GM13976 (cell line): ENCODE data around the gene CASP8.

ENCODE experiments used
- DNase-seq: peaks from one replicate; pipeline ENCODE4 v3.0.0; 2012; ENCODE audit warnings: low spot score
- CTCF ChIP-seq: IDR thresholded peaks from 2 replicates; pipeline ENCODE4 v1.5.1; 2012; ENCODE audit warnings: borderline replicate concordance, mild to moderate bottlenecking; ENCODE audit not compliant: insufficient read depth; ENCODE audit errors: extremely low read depth, missing control alignments, control extremely low read depth
- in situ Hi-C: fragments of 300-500 bp; cut with MboI; formaldehyde crosslinking; loops from one replicate; pipeline ENCODE4 v1.12.0; 2022; ENCODE audit warnings: low sequenced_read_pairs, mixed read lengths, inconsistent platforms; ENCODE audit not compliant: unreplicated experiment

CASP8 gene

GRCh38 chr2:201242571-201243277 is 17.6 kb upstream of the CASP8 start:
- in situ Hi-C loops, result no loop called here
- DNase-seq, result no peak
- TF ChIP-seq CTCF, result no peak

DNA sequence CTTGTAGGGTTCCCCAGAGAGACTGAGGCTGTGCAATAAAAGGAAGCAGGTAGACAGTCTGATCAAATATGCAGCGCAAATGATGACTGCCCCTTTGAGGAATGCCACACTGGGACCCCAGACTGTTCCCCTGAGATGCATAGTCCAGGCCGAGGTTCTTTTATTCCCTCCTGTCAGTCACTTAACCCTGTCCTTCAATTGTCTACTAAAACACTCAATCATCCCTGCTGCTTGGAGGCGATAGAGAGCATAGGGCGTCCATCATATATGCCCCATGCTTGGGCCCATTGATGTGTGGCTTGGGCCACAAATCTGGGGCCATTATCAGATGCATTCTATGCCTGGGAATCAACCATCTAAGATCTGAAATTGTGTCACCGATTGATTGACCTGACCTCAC is 15.5 kb upstream of the CASP8 start:
- no peak for TF ChIP-seq CTCF
- no peak for DNase-seq
- in situ Hi-C loops, result no loop called here

DNA sequence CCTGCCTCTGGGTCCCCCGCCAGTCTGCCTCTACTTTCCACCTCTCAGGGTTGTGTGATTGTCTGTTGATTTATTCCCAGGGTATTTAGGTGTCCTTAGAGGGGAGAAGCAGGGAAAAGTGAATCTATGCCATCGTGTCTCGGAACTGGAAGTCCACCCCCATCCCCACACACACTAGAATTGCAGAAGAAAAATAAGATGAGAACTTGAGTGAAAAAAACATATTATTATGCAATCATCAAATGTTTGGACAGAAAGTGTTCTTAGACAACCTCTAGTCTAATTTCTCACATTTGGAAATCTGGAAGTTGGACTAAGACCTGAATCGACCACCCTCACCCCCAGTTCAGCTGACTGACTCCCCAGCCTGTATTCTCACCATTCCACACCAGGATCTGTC is 14.1 kb upstream of the CASP8 start:
- no peak for DNase-seq
- no peak for TF ChIP-seq CTCF
- in situ Hi-C loops, result no loop called here

- no peak for DNase-seq
- TF ChIP-seq CTCF, result no peak
- in situ Hi-C loops, result no loop called here
These were observed 12.0 kb upstream of the CASP8 start for GRCh38 chr2:201248288-201248844.

DNA sequence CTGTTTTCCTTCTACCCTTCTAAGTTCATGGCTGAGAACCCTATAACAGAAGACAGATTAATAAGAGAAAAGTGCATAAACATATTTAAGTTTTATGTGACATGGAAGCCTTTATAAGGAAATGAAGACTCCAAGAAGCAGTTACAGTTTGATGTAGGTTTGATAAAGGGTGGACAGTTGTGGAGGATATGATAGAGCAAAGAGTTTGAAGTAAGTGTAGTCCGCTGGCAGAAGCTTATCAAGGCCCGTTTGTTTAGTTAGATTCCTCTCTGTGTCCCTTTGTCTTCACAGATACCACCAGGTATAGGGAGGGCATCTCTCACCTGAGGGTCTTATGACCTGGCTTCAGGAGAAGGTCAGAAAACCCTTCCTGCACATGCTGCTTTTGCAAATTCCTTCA is 10.4 kb upstream of the CASP8 start:
- TF ChIP-seq CTCF, result no peak
- in situ Hi-C loops, result no loop called here
- DNase-seq, result no peak

GRCh38 chr2:201250741-201251140 is 9.6 kb upstream of the CASP8 start:
- no peak for TF ChIP-seq CTCF
- in situ Hi-C loops, result no loop called here
- DNase-seq, result no peak
